Measurements from ENCODE around the gene LCN15. TPM values are rescaled to one million over a fixed set of nuclear protein-coding genes. Genes with fewer than 3 reads are reported as not detected.

Gene LCN15
- total and polyA plus RNA-seq, 10 of the 15 experiments (the other 5 are each of a cell fraction or from before 2014, with no cell fraction given) = 0.37 to 0.50 TPM; not detected in 8

- intact Hi-C loops (cut with micrococcal nuclease; ENCODE audit: unreplicated experiment) (no loop called here), in situ Hi-C loops (cut with MboI) (no loop called here)
- Histone ChIP-seq H3K79me2 (ENCODE audit: control insufficient read depth, insufficient read depth, low read length) (peaks cover 36% of the 10 kb centered on the region), H4K20me1 (ENCODE audit: control insufficient read depth, insufficient read depth) (peaks cover 9% of the 10 kb centered on the region), H2AFZ (ENCODE audit: control insufficient read depth, low read depth, low read length) (no peak overlapping the region), H3K27me3 (replicated peaks in 1 of 2; ENCODE audit: control insufficient read depth in 2 of 2, insufficient read depth in 2 of 2, low read length in 1 of 2) (no peaks in the 10 kb centered on the region), H3K9me3 (replicated peaks; ENCODE audit: control insufficient read depth, insufficient read depth, low read length) (no peaks in the 10 kb centered on the region), H3K27ac (ENCODE audit: control insufficient read depth, insufficient read depth) (no peak overlapping the region), H3K4me3 (no peak overlapping the region), H3K36me3 (ENCODE audit: control insufficient read depth in 2 of 2, insufficient read depth in 2 of 2, low read length in 1 of 2) (peaks cover 18 to 28% of the 10 kb centered on the region in 2 experiments), H3K4me2 (ENCODE audit: control insufficient read depth, insufficient read depth) (no peak overlapping the region; the same call in 1 of the 2 replicates), H3K9ac (ENCODE audit: control insufficient read depth, insufficient read depth, low read length) (no peak overlapping the region), H3K4me1 (ENCODE audit: control insufficient read depth, insufficient read depth, low read length) (peaks cover 9% of the 10 kb centered on the region)
- ChIA-PET POLR2A (no interaction called here), RAD21 (ENCODE audit: unreplicated experiment) (no interaction called here), CTCF (no interaction called here), SMC1A (ENCODE audit: uncharacterized antibody, unreplicated experiment) (no interaction called here)
- no TSS peak for BruUV-seq (replicated peaks)
- ATAC-seq (no peak), DNase-seq (ENCODE audit: low read depth, low spot score) (no peak), FAIRE-seq (no peak)
- WGBS (ENCODE audit: insufficient coverage, insufficient replicate concordance, low lambda C conversion rate, missing lambda C conversion rate) = 95% methylated on average over 8 of the region's 8 CpGs
- TF ChIP-seq FOS (IDR thresholded peaks at IDR 0.05; ENCODE audit: borderline replicate concordance, extremely low read depth, insufficient read length) (no peak), EED (IDR thresholded peaks at IDR 0.05; ENCODE audit: low read depth) (no peak), IKZF1 (conservative IDR thresholded peaks at IDR 0.05) (no peak), POLR2AphosphoS2 (IDR thresholded peaks at IDR 0.05; ENCODE audit: low read depth, low read length) (no peak), BCL11A (IDR thresholded peaks at IDR 0.05; ENCODE audit: low read depth, low read length) (no peak), POU2F2 (IDR thresholded peaks at IDR 0.05; ENCODE audit: borderline replicate concordance, low read depth, low read length) (no peak), CBFB (IDR thresholded peaks at IDR 0.05; ENCODE audit: low read depth) (no peak), CEBPB (IDR thresholded peaks at IDR 0.05; ENCODE audit: borderline replicate concordance in 1 of 2, low read depth in 2 of 2, low read length in 2 of 2) (no peak)
- TF ChIP-seq, protein P1, sequence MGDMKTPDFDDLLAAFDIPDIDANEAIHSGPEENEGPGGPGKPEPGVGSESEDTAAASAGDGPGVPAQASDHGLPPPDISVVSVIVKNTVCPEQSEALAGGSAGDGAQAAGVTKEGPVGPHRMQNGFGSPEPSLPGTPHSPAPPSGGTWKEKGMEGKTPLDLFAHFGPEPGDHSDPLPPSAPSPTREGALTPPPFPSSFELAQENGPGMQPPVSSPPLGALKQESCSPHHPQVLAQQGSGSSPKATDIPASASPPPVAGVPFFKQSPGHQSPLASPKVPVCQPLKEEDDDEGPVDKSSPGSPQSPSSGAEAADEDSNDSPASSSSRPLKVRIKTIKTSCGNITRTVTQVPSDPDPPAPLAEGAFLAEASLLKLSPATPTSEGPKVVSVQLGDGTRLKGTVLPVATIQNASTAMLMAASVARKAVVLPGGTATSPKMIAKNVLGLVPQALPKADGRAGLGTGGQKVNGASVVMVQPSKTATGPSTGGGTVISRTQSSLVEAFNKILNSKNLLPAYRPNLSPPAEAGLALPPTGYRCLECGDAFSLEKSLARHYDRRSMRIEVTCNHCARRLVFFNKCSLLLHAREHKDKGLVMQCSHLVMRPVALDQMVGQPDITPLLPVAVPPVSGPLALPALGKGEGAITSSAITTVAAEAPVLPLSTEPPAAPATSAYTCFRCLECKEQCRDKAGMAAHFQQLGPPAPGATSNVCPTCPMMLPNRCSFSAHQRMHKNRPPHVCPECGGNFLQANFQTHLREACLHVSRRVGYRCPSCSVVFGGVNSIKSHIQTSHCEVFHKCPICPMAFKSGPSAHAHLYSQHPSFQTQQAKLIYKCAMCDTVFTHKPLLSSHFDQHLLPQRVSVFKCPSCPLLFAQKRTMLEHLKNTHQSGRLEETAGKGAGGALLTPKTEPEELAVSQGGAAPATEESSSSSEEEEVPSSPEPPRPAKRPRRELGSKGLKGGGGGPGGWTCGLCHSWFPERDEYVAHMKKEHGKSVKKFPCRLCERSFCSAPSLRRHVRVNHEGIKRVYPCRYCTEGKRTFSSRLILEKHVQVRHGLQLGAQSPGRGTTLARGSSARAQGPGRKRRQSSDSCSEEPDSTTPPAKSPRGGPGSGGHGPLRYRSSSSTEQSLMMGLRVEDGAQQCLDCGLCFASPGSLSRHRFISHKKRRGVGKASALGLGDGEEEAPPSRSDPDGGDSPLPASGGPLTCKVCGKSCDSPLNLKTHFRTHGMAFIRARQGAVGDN (IDR thresholded peaks at IDR 0.05) = no peak
- TF ChIP-seq, protein P2, sequence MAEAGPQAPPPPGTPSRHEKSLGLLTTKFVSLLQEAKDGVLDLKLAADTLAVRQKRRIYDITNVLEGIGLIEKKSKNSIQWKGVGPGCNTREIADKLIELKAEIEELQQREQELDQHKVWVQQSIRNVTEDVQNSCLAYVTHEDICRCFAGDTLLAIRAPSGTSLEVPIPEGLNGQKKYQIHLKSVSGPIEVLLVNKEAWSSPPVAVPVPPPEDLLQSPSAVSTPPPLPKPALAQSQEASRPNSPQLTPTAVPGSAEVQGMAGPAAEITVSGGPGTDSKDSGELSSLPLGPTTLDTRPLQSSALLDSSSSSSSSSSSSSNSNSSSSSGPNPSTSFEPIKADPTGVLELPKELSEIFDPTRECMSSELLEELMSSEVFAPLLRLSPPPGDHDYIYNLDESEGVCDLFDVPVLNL (IDR thresholded peaks at IDR 0.05; ENCODE audit: low read depth, low read length) = no peak
- TF ChIP-seq, protein P3, sequence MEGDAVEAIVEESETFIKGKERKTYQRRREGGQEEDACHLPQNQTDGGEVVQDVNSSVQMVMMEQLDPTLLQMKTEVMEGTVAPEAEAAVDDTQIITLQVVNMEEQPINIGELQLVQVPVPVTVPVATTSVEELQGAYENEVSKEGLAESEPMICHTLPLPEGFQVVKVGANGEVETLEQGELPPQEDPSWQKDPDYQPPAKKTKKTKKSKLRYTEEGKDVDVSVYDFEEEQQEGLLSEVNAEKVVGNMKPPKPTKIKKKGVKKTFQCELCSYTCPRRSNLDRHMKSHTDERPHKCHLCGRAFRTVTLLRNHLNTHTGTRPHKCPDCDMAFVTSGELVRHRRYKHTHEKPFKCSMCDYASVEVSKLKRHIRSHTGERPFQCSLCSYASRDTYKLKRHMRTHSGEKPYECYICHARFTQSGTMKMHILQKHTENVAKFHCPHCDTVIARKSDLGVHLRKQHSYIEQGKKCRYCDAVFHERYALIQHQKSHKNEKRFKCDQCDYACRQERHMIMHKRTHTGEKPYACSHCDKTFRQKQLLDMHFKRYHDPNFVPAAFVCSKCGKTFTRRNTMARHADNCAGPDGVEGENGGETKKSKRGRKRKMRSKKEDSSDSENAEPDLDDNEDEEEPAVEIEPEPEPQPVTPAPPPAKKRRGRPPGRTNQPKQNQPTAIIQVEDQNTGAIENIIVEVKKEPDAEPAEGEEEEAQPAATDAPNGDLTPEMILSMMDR (IDR thresholded peaks at IDR 0.05 in 2 of 3, conservative IDR thresholded peaks at IDR 0.05 in 1 of 3; ENCODE audit: control insufficient read depth in 2 of 3, extremely low read depth in 1 of 3, insufficient read depth in 1 of 3, low read depth in 3 of 3, low read length in 3 of 3) = no peak
Measured at GRCh38 chr9:136723989-136724388, 40.3 kb downstream of the LCN15 start.
